NCI-H69 (cell line): Measurements from ENCODE around the gene SHISAL1.
A peak's percentile ranks its signal among the peaks of the same experiment; 100 is the strongest.
"Not testable (repeated sequence)": the region's sequence is repeated elsewhere in the genome, so short reads cannot be mapped to it uniquely, and the experiment has no call there.

Experiments used
- DNase-seq: peaks from one replicate; lab custom pipeline; 2025; lab: John Stamatoyannopoulos, UW

Gene SHISAL1

DNA sequence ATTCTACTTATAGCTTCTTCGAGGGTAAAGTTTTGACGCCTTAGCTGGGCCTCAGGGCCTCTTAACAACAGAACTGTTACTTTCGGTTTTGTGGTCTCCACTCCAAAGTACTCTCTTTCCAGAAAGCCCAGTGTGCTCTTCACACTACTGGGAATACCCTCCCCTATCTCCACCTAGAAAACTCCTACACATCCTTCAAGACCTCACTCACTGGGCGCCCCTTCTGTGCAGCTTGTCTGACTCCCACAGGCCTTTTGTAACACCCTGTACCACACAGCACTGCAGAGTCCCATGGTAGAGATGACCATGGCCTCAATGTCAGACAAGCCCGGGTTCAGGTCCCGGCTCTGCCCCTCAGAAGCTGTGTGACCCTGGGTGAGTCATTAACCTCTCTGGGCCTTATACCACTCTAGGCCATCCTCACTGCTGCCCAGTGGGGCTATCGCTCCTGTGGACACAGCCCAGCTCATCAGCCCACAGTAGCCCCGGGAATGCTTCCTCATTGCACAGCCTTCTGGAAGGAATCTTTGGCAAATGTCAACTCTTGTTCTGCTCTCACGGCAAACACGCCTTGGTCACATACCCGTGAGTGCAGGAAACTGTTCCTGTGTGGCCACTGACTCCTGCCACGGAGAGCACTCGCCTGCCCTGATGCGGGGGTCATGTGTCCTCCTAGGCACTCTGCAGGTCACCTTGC, 51.4 kb downstream of the SHISAL1 start:
- no peak for DNase-seq

DNA sequence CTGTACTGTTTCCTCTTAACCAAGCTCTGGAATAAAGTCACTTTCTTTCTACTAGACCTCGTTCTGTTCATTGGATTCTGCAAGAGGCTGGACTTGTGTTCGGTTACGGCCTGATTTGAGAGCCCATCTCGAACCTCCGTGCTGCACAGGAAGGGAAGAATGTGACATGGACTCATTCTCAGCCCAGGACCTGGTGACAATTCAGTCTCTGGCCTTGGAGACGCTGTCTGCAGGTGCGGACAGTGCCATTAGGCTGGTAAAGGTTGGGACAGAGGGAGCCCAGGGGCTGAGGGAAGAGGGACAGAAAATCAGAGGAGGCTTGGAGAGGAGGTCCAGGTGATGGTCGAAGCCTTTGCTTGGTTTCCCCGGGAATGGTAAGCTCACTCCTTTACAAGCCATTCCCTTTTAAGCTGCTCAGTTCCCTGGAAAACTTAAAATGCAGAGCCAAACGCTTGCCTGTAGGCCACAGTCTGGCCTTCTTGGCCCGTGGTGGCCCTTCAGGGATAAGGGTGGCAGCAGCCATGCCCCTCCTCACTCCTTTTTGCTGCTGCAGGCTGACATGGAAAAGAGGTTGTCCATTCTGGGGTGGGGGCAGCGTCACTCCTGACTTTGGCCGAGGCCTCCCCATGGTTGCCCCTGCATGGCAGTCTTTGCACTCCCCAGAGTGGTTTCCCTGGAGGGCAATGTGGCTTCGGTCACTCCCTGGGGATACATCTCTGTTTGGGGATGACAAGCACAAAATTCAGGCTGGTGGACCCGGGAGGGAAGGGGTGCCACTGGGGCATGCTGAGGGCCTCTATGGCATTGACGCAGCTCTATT, 52.3 kb downstream of the SHISAL1 start:
- no peak for DNase-seq

DNA sequence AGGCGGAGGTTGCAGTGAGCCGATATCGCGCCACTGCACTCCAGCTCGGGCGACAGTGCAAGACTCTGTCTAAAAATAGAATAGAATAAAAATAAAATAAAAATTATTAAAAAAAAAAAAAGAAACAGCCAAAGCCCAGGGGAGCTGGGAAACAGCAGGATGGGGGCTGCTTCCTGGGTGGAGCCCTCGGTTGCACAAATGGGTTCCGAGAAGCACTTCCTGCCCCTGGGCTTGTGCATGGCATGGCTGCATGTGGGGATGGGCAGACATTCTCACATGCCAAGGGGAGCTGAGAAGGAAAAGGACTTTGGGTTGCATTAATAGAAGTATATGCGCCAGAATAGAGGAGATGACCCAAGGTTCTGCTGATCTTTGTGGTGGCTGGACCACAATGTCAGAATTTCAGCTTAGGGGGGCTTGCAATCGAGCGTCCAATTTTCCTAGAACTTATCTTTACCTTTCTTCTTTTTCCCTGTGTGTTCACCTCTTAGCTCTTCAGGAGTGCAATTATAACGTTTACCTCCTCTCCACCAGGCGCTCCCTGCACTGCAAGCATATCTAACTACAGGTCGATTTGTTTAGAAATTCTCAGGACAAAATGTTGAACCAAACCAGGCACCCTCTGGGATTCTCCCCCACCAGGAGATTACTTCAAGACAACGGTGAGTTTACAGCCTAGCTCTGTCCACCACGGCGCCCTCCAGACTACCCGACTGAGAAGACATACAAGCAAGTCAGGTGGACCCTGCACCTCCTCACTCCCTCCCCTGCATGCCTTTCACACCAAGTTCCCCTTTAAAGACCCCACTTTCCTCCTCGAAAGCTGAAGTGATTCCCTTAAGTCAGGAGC, 53.2 kb downstream of the SHISAL1 start:
- DNase-seq, result no peak

DNA sequence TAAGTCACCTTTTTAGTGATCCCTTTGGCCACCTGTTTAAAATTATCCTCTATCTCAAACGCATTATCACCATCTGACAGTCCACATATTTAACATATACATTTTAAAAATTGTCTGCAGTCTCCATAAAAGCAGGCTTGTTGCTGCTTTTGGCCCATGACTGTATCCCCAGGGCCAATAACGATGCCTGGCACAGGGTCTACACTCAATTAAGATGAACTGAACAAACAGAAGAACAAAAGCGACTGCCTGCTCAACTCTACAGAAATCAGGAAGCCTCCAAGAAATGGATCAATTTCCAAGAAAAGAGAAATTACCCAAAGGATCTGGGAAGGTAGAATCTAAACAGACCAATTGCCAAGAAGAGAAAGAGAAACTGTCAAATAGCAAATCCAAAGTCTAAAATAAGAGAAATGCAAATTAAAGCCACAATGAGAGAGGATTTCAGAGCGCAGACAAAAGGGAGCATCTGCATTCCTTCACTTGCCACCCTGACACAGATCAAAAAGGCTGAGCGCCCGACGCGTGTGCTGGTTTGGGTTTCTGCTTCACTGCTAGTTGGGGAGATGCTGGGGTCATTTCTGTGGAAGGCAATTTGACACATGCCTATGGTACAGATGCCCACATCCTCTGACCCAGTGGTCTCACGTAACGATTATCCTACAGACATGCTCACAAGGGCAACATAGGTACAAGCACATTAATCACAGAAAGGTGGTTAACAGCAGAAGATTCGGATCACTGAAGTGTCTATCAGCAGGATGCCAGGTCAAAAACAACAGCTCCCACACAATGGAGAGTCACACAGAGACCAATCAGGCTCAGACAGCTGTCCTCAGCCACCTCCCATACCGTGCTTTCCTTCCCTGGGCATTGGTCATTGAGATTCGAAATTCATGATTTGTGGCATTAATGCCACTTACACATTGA, 55.9 kb downstream of the SHISAL1 start:
- DNase-seq, result no peak

DNA sequence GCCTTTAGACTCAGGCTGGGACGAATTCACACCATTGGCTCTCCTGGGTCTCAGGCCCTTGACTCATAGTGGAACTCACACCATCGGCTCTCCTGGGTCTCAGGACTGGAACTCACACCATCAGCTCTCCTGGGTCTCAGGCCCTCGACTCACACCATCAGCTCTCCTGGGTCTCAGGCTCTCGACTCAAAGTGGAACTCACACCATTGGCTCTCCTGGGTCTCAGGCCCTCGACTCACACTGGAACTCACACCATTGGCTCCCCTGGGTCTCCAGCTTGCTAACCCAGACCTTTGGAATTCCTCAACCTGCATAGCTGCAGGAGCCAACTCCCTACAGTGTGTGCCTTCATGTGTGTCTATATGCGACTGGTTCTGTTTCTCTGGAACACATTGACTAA, 56.7 kb downstream of the SHISAL1 start:
- no peak for DNase-seq

DNA sequence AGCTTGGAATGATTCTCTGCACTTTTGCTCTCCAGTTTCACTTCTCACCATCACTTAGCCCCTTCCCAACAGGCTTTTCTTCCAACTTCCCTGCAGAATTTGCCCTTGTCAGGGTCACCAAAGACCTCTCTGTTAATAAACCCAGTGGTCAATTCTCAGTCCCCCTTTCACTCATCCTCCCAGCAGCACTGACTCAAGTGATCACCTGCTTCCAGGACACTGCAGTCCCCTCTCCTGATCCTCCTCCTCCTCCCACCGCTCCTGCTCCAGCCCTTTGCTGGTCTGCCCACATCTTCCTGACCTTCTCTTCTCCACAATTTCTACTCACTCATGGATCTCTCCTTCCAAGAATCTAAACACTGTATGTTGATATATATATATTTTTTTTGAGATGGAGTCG, 57.9 kb downstream of the SHISAL1 start:
- DNase-seq, result no peak

DNA sequence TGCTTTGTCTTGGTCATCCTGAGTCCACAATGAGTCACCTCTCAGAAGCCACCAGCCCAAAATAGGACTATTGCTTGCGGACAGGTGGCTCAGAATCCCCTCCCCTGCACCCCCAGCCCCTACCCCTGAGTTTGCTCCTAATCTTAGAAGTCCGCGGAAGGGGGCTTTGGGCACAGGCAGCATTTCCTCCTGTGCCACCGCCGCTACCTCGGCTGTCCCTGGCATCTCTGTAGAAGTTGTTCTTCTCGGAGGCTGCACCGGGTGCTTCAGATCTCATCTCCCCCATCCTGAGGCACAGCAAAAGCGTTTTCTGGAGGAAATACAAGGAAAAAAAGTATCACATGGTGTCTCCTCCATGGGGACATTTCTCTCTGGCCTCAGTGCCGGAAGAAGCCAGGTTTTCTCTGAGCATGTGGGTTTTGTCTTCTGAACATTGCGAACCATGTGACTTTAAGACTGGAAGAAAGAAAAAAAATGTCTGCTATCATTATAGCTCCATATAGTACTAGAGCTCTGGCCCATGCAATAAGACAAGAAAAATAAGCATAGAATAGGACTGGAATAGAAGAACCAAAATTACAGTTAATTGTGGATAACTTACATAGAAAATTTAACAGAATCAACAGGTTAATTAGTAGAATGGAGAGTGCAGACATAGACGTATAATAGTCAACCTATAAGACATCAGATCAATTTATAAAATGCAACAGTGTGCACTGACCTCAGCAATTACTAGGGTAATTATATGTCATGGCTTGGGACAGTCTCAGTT, 63.2 kb downstream of the SHISAL1 start:
- DNase-seq, result no peak

DNA sequence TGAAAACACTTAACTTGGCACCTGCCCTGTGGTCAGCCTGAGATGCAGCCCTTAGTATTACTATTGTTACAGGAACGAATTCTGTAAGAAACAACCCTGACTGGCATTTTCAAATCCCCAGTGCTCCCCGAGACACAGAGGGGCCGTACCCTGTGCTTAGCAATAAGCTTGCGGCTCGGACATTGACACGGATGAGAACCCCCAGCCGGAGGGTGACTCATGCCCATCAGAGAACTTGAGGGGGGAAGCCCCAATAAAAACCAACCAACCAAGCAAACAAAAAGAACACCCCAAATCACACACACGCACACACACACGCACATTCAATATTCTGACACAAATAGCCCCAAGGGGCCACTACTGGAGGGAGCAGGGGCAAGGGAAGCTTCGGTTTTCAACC, 63.8 kb downstream of the SHISAL1 start:
- no peak for DNase-seq

DNA sequence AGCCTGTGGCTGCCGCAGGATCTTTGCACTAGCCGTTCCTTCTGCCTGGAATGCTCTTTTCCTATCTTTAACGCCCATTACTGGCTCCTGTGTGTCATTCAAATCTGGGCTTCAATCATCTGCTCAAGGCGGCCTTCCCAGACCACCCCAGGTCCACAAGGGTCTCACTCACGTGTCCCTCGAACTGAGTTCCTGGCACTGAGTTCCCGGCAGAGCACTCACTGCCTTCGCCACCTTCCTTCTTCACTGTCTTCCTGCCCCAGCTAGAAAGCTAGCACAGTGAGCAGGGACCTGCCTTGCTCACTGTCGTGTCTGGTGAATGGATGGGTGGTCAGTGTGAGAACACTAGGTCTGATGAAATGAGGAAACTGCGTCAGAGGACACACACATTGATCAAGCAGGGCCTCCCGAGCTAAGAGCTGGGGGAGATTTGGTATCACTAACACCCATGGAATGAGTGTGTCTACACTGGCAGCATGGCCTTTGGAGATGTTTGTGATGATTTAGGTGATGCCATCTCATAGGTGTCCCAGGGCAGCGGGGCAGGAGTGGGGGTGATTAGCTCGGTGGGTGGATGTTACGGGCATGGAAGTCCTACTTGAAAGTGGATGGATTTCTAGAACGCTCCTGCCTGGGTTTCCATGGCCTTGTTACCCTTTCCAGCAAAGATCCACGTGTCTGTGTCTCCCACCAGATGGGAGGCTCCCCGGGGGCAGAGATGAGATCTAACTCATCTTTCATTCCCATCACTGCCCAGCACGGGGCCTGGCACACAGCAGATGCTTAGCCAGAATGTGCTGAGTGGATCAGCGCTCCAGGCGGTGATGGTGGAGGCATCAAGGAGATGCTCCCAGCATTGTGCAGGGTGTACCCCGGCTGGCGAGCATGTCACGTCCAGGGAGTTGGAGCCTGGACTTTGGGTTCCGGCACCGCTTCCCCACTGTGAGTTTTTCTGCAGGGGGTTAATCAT, 64.5 kb downstream of the SHISAL1 start:
- DNase-seq, result no peak

DNA sequence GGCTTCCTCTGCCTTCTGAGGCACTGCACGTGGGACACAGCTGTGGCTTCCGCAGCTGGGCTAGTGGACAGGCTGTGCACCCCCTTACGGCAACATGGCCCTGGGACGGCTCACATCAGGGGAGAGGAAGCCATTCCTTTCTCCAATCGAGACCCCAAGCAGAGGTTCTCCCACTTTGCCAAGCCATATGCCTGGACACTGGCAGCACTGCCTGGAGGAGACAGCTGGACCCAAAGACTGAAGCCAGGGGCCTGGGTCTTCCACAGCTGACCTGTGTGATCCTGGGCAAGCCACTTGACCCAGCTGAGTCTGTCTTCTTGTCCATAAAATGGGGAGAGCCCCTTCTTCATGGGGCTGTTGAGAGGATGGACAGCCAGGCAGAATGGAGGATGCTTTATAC, 65.4 kb downstream of the SHISAL1 start:
- DNase-seq, result no peak

DNA sequence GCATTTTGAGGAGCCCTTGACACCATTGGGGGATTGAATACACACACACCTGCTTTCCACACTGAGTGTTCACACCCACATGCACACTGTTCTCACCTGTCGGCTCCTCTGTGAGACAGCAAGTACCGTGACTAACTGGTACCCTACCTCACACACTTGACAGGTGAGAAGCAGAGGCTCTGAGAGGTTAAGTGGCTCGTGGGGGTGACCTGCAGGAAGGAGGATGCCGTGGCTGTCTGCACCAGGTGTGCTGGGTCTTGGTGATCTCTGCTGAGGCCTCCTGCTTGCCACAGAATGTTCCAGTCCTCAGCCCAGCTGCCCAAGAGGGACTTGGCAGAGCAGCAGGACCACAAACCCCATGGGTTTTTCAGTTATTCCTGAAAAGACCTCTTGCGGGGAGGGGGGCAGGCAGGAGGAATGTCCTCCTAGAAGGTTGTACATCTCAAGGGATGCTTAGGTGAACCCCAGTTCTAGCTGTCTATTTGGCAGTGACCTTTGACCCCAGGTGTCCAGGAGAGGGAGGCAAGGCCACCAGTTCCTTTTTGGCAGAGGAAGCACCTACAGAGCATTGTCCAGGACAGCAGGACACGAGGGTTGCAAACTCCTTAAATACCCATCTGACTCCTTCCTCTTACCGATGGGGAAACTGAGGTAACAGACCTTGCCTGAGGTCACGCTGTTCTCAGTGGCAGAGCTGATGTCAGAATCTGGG, 66.0 kb downstream of the SHISAL1 start:
- peak; percentile 15 for DNase-seq

DNA sequence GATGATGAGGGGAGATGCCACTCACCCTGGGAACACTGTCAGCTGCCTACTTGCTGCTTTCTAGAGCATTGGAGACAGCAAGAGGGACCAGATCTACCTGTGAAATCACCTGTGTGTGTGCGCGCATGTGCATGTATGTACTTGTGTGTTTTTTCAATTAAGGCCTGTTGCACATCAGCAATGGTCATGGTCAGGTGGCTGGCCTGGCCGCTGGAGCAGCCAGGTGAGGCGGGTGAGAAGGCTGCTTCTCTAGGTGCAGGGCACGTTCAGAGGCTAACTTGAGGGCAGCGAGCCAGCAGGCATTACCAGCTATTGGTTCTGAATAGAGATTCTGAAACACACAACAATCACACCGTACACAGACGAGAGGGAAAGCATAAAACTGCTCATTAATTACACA, 66.9 kb downstream of the SHISAL1 start:
- peak; percentile 40 for DNase-seq

DNA sequence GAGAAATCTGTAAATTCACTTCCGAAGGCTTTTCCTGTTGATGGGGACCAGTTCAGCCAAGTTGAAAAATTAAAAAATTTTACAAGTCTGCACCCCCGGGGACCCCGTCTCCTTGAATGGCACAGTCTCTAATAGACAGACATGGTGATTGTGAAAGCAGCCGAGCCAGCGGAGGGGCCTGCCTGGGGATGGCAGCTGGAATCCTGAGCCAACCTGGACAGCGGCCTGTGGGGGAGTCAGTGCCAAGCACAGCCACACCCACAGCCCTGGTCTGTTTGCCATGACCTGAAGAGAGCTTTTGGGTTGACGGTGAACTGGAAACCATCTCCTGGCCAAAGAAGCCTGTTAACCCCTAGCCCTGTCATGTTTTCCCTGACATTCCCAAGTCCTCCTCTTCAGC, 67.3 kb downstream of the SHISAL1 start:
- DNase-seq, result no peak

DNA sequence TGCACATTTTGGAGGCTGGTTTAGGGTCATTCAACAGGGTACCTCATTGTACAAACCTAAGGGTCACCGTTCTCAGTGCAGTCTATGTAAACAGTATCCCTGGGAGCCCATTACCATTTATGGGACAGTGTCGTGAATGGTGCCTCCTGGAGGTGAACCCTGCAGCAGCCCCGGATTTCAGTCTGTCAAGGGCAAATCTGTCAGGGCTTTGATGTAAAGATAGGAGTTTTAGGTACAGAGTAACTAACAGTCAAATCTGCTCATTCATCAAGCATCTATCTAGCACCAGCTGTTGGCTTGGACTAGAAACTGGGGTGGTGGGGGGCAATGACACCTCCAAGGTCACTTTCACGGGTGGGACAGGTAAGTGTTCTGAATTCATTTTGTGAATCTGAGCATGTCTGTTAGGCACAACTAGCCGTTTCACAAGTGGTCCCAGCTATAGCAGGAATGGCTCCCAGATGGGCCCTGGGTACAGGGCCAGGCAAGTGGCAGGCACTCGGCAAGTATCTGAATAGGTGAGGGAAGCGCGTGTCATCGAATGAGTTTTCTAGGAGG, 68.4 kb downstream of the SHISAL1 start:
- no peak for DNase-seq

DNA sequence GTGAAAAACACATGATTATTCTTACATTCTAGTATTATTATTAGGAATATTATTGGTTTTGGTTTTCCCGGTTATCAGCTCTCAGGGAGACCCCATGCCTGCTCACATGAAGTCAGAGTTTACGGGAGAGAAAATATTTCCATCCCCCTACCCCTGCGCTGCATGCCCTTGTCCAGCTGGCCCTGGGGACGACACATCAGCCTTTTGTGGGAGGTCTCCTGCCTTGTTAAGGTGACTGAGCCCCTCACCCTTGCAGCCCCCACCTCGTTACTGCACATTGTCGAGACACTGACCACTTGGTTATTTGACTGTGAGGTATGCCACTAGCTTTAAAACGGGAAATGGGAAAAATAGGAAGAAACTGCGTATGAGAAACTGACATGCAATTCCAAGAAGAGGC, 69.0 kb downstream of the SHISAL1 start:
- DNase-seq, result no peak

DNA sequence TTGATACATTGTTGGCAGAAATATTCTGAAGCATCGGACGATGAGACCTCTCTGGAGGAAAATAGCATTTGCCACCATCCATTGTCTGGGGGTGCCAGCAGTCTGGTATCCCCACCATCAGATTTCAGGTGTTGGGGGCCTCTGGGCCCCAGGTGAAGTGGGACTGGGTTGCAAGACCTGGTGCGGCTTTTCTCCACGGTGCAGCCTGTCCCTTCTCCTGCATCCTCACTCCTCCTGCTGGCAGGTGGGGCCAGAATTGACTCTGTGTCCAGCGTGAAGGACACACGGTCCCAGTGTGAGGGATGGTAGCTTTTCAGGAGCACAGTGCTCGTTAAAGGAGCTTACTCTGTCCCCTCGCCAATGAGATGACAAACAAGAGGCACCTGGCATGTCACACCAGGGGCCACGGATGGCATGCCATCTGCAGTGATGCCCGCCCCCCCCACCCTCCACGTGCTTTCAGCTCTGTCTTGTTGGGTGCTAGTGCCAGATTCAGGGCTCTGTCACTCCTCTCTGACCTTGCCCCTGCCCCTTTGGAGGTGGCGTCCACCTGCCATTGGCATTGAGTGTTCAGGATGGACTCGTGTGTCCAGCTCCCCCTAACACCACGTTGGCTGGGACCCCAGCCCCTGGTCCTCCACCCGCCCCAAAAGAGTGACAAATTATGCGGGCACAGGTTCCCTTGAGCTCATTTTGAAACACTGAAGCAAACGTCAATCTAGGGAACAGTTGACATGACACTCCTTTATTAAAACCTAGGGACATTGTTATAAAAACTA, 69.6 kb downstream of the SHISAL1 start:
- DNase-seq, result peak; percentile 36

DNA sequence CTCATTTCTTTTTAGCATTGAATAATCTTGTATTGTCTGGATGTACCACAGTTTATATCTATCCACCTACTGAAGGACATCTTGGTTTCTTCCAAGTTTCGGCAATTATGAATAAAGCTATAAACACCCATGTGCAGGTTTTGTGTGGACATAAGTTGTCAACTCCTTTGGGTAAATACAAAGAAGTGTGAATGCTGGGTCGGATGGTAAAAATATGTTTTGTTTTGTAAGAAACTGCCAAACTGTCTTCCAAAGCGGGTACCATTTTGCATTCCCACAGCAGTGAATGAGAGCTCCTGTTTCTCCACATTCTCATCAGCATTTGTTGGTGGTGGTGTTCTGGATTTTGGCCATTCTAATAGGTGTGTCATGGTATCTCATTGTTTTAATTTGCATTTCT, 71.6 kb downstream of the SHISAL1 start:
- not testable (repeated sequence) for DNase-seq

DNA sequence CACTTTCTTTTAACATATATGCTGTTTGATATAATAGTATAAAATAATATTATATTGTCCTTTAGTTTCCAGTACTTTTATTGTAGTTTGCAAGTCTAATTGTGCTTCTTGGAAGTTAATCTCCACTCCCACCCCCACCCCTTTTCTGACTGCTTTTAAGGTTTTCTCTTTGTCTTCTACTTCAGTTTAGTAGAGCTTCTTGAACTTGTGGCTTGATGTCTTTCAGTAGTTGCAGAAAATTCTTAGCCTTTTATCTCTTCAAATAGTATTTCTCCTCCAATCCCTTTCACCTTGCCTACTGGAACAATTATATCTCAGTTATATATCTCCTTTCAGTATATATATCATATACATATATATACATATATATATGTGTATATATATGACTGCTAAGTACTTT, 75.5 kb downstream of the SHISAL1 start:
- DNase-seq, result no peak
